AG04449 (cell line): Measurements from ENCODE around the gene KCNQ5.

Experiments used
- CTCF ChIA-PET: fragments of 350-600 bp; formaldehyde crosslinking; extraction: SDS; loops from one replicate; lab custom pipeline; 2021; ENCODE audit warnings: antibody characterized with exemption; lab: Yijun Ruan, JAX
- POLR2A ChIA-PET: fragments of 400-600, 350-600 bp; formaldehyde crosslinking; extraction: SDS; loops from one replicate; lab custom pipeline; 2020; ENCODE audit warnings: antibody characterized with exemption, inconsistent platforms; lab: Yijun Ruan, JAX
- DNase-seq: peaks from one replicate; pipeline ENCODE4 v3.0.0-alpha.2; 2010; ENCODE audit warnings: low read depth, low spot score
- H3K4me3 ChIP-seq: 2 replicates; pipeline ENCODE4 v1.5.1; 2011; ENCODE audit warnings: low read depth, mild to moderate bottlenecking, control low read depth, low read length
- TF ChIP-seq, protein P1 (sequence below): IDR thresholded peaks from one replicate; pipeline ENCODE4 v1.5.1; 2011; ENCODE audit warnings: mild to moderate bottlenecking, moderate library complexity, low read length, control low read depth, inconsistent platforms; ENCODE audit not compliant: insufficient read depth; ENCODE audit errors: missing control alignments

The KCNQ5 gene

DNA sequence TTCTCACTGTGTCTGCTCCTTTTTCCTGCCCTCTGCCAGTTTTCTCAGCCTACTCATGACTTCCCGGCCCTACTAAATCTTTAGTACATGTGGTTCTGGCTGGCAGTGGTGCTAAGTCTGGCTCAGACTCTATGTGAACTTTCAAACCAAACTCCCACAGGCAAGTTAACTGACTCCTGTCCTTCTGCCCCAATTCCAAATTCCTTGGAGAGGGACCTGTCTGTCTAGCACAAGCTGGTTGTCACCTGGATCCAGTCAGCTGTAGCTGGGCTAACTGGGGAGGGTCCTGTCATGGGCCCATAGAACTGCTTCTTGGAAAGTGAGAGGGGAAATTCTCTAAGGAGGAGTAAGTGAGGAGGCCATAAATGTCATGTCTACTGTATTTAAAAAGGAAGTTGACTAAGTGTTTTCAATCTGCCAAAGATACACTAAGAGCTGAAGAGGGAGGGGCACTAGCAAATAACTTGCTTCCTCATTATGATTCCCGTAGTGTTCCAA lies 240.1 kb downstream of the KCNQ5 start:
- DNase-seq: no peak
- TF ChIP-seq, protein P1, sequence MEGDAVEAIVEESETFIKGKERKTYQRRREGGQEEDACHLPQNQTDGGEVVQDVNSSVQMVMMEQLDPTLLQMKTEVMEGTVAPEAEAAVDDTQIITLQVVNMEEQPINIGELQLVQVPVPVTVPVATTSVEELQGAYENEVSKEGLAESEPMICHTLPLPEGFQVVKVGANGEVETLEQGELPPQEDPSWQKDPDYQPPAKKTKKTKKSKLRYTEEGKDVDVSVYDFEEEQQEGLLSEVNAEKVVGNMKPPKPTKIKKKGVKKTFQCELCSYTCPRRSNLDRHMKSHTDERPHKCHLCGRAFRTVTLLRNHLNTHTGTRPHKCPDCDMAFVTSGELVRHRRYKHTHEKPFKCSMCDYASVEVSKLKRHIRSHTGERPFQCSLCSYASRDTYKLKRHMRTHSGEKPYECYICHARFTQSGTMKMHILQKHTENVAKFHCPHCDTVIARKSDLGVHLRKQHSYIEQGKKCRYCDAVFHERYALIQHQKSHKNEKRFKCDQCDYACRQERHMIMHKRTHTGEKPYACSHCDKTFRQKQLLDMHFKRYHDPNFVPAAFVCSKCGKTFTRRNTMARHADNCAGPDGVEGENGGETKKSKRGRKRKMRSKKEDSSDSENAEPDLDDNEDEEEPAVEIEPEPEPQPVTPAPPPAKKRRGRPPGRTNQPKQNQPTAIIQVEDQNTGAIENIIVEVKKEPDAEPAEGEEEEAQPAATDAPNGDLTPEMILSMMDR: no peak
- H3K4me3 ChIP-seq: no peak overlapping the region
- POLR2A ChIA-PET: no interaction called here
- CTCF ChIA-PET: interaction anchor here (1.2 to 1.7 kb wide), 3 partner anchors 9 to 245 kb away, joined by 3 to 6 read pairs (median 4); no protein-coding TSS in a partner anchor

DNA sequence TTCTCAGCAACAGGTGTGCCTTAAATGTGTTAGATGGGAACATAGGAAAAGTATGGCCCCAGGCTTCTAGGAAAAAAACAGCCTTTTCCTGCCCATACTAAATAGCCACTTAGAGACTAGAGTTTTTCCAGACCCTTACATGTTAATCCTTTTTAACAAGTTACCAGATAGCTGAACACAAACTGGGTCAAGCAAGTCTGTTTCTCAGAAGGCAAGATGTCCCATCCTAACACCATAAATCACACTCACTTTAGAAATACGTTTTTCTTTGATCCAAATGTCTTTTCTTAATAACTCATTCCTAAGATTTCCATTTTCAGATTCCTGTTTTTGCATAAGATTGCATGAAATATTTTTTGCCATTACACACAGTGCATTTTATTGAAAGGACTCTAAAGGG lies 241.3 kb downstream of the KCNQ5 start:
- H3K4me3 ChIP-seq: no peak overlapping the region
- ChIA-PET POLR2A (no interaction called here), CTCF (interaction anchor here (1.2 kb wide), 2 partner anchors 8 to 267 kb away, joined by 4 read pairs; no protein-coding TSS in a partner anchor)
- TF ChIP-seq, protein P1: no peak
- DNase-seq: no peak

DNA sequence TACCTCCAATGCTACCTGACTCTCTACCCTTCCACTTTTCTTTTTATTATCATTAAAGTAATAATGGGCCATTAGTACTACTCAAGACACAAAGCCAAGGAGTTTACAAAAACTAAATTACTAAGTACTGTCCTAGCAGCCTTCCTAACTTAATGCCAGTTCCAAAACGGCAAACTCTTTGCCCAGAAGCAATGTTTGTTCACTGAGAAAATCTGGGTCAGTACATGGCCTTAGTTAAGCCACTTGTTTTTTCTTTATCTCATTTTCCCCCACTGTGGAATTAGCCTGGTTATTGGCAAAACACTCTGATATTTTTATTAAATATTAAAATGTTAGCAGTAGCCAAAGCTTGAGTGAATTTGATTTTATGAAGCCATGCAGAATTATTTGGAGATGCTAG lies 242.4 kb downstream of the KCNQ5 start:
- no peak for DNase-seq
- no peak overlapping the region for H3K4me3 ChIP-seq
- TF ChIP-seq, protein P1: no peak
- CTCF ChIA-PET: no interaction called here
- POLR2A ChIA-PET: no interaction called here

- DNase-seq: no peak
- TF ChIP-seq, protein P1: no peak
- POLR2A ChIA-PET: no interaction called here
- no peak overlapping the region for H3K4me3 ChIP-seq
- CTCF ChIA-PET: interaction anchor here (1.9 kb wide), 1 partner anchor 248 kb away, joined by 5 read pairs; no protein-coding TSS in a partner anchor
These were observed 242.9 kb downstream of the KCNQ5 start for GRCh38 chr6:72864799-72865198.

DNA sequence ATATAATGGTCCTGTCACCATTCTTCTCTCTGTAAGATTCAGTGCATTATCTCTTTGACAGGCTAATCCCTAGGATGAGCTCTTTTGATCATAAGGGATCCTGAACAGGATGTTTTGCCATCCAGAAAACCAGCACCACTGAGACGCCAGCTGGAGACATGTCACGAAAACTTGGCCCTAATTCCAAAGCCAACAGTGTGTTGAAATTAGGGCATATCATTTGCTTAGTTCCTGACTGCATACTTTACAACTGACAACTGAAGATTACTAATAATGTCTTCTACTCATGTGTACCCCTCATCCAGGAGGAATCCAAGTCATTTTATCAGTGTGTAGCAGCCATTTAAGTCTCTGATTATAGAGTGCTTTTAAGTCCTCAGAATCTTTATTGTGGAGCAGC lies 243.6 kb downstream of the KCNQ5 start:
- CTCF ChIA-PET: interaction anchor here (1.9 kb wide), 1 partner anchor 249 kb away, joined by 5 read pairs; no protein-coding TSS in a partner anchor
- TF ChIP-seq, protein P1: no peak
- POLR2A ChIA-PET: interaction anchor here (0.6 kb wide), 1 partner anchor 9 kb away, joined by 4 read pairs; no protein-coding TSS in a partner anchor
- no peak for DNase-seq
- H3K4me3 ChIP-seq: no peak overlapping the region

GRCh38 chr6:72869621-72870020 lies 247.8 kb downstream of the KCNQ5 start:
- DNase-seq: no peak
- CTCF ChIA-PET: no interaction called here
- POLR2A ChIA-PET: no interaction called here
- no peak overlapping the region for H3K4me3 ChIP-seq
- TF ChIP-seq, protein P1: no peak
